LoVo (cell line): ENCODE results near the gene RERE.
A peak's percentile ranks its signal among the peaks of the same experiment; 100 is the strongest.
"Not testable (repeated sequence)": the region's sequence is repeated elsewhere in the genome, so short reads cannot be mapped to it uniquely, and the experiment has no call there.

Experiments used
- DNase-seq: peaks from one replicate; pipeline ENCODE4 v3.0.0-alpha.2; 2016; ENCODE audit warnings: low spot score

RERE gene

DNA sequence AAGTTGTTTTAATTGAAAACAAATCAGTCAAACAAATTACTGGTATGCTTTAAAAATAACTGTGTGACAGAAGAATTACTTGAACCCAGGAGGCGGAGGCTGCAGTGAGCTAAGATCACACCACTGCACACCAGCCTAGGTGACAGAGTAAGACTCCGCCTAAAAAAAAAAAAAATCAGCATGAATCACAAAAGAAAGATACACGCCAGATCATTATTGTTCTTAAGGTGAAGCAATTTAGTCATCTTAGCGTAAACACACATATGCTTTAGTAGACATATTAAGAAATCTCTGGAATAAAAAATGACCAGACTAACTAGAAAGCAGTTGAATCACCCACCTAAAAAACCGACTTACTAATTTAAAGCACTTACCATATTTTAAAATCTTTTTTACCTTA, 20.2 kb downstream of the RERE start:
- DNase-seq, result no peak

DNA sequence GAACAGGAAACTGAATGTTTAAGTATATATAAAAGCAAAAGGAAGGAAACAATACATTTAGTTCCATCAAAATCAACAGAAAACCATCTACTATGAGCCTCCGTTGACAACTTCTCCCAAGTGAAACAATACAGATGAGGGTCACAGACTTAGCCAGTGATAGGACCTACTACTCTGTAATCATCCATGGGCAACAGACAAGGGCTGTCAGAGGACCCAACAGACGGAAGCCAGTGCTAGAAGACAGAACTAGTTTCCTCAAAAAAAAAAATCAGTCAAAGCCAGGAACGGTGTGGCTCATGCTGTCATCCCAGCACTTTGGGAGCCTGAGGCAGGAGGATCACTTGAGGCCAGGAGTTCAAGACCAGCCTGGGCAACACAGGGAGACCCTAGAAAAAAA, 20.6 kb downstream of the RERE start:
- DNase-seq, result no peak

DNA sequence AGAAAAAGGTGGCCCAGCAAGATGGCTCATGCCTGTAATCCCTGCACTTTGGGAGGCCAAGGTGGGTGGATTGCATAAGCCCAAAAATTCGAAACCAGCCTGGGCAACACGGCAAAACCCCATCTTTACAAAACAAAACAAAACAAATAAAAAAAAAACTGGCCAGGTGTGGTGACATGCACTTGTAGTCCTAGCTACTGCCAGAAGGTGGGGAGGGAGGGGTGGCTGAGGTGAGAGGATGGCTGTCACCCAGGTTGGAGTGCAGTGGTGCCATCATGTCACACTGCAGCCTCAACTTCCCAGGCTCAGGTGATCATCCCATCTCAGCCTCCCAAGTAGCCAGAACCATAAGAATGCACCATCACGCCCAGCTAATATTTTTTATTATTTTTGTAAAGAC, 22.8 kb downstream of the RERE start:
- no peak for DNase-seq

DNA sequence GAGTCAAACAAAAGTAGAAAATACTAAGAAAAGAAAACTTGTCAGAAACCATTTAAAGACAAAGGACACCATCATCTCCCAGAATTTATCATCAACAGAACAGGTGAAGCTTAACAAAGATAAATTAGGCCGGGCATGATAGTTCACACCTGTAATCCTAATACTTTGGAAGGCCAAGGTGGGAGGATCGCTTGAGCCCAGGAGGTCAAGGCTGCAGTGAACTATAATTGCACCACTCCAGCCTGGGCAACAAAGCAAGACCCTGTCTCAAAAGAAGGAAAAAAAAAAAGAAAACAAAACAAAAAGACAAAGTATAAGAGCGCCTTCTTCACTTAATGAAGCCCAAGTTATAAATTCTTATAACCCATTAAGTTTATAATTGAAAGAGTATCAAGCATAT, 25.6 kb downstream of the RERE start:
- no peak for DNase-seq

DNA sequence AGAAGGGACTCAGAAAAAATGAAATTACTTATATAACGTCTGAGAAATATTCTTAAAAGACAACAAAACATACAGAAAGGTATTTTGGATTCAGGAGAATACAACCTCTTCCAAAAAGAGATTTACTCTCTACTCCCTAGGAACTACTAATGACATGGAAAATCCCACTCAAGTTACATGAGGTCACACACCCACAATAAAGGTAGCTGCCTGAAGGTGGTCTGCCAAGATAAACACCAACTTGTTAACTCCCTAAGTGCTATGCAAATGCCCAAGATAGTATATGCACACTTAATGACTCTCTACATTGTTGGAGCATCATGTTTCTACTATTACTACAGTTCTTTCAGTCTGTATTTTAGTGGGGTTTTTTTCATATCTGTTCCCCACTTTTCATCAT, 26.5 kb downstream of the RERE start:
- no peak for DNase-seq

DNA sequence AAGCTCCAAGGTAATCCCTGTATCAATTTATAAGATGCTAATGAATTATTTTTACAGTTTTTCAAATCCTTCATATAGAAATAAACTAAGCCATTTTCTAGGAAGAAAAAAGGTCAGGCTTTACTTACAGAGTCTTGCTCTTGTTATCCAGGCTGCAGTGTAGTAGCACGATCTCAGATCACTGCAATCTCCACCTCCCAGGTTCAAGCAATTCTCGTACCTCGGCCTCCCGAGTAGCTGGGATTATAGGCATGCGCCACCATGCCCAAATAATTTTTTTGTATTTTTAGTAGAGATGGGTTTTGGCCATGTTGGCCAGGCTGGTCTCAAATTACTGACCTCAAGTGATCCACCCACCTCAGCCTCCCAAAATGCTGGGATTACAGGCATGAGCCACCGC, 27.0 kb downstream of the RERE start:
- no peak for DNase-seq

DNA sequence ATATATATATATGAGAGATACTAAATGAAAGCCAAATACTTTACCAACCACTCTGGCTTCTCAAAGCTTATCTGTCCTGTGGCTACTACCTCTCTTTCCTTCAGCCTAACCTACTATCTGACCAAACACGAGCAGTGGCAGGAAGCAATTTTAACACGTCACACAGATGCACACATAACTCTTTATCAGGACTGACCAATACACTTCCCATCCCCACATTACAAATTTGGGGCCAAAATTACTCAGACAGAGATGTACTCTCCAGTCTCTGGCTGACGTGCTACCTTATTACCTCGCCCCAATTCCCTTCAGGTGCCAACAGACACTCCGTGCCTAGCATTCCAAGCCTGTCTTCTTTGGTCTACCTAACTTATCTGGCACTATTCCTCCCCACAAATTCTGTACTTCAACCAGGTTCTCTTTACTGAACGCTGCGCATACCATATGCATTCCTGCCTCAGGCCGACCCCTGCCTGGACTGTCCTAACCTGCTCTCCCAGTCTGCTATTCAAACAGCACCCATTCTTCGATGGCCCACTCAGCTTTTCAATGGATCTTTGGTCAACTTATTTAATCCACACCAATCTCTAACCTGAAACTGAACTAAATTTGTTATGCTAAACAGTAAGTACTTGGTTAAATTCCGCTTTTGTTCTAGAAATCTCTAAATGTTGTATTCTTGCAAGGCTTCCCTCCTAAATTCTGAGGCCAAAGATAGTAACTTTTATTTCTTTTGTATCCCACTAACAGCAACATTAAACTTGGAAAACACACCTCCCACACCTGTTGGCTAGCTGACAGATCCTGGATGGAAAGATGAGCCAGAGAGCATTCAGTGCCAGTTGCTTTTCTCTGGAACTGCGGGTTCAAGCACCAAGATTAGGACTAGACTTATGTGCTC, 27.9 kb downstream of the RERE start:
- DNase-seq, result no peak

DNA sequence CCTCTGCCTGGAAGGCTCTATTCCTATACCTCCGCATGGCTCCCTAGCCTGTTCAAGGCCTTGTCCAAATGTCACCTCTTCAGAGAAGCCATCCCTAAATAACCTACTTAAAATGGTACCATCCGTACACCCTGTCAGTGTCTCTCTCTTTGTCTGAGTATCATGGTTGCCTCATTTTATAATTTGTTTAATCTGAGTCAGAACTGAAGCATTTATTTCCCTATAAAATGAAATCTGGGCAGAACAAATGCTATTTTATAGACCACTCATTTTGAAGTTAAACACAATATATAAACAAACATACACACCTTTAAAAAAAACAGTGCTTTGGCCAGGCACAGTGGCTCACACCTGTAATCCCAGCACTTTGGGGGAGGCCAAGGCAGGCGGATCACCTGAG, 30.2 kb downstream of the RERE start:
- peak; percentile 10 for DNase-seq

DNA sequence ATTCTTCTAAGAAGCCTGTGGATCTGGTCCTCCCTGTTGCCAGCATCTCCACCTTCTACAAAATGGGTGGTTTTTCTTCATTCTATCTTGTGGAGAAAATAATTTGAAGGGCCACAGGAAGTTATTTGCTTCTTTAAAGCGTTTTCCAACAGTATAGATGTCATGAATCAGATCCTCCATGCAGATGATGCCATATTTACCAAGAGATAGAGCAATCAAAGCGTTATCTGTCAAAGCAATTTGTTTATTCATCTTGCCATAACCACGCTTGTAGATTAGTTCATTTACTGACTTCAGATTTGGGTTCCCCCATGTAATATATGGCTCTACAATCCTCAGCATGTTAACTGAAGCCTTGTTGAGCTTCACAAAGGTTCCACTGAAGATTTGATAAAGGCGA, 31.2 kb downstream of the RERE start:
- not testable (repeated sequence) for DNase-seq

DNA sequence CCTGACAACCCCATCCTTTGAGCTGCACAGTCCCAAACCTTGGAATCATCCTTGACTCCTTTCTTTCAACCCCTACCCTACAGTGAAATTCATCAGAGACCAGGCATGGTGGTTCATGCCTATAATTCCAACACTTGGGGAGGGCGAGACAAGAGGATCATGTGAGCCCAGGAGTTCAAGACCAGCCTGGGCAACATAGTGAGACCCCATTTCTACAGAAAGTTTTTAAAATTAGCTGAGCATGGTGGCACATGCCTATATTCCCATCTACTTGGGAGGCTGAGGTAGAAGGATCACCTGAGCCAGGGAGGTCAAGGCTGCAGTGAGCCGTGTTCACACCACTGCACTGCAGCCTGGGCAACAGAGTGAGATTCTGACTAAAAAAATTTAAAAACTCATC, 34.5 kb downstream of the RERE start:
- DNase-seq, result no peak

DNA sequence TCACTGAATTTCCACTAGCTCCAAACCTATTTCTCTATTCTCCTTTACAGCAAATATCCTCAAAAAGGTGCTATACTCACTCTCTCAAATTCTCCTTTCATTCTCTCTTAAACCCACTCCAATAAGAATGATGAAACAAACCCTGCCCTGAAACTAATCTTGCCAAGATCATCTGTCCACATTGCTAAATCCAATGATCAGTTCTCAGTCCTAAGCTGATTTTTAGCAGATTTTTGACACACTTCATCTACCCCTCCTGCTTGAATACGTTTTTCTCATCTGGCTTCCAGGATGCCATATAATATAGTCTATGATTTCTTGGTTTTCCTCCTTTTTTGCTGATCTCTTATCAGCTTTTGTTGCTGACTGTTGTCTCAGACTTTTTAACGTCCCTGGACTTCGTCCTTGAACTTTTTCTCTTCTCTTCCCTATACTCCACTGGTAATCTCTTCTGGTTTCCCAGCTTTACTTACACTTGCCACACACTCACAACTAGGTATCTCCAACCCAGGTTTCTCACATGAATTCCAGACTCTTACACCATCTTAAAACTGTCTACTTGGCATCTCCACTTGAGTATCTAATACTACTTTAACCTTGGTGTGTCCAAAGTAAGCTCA, 35.3 kb downstream of the RERE start:
- no peak for DNase-seq

DNA sequence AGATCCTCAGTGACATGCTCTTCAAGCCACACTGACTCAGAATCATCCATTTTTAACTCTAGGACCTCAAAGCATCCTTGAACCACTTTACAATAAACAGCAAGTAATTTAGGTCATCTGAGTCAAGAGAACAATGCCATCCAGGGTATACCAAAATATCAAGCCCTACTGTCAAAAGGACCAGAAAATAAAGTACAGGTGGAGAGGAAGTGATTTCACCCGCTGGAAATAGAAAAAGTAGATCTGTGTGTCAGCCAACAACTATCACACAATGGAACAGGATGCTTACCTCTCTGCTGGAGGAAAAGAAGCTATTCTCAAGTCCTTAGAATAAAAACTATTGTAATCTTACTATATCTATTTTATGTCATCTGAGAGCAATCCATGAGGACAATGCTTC, 37.0 kb downstream of the RERE start:
- no peak for DNase-seq

DNA sequence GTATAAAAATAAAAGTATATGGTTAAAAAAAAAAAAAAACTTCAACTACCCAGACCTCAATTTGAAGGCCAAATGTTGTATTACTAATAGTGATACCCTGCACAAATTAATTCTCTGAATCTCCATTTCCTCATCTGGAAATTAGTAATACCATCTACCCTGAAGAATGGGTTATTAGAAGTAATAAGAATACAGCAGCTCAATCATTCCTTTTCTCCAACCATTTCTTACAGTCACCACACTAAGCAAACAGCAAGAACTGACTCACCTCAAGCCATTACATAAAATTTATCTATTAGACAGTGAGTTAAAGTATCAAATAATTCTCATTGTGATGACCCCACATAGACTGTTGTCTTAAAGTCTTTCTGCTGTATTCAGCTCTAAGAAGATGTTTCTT, 39.6 kb downstream of the RERE start:
- DNase-seq, result no peak

DNA sequence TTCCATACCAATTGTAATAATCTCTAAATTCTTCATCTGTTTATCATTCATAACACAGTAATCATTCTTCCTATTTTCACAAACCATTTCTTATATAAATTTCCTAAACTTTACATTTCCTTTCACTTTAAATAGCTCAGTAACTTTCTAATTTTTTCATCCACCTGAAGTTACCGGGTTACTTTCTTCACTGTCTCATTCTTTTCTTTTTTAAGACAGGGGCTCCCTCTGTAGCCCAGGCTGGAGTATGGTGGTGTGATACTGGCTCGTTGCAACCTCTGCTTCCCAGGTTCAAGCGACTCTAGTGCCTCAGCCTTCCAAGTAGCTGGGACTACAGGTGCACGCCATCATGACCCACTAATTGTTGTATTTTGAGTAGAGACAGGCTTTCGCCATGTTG, 41.3 kb downstream of the RERE start:
- no peak for DNase-seq

DNA sequence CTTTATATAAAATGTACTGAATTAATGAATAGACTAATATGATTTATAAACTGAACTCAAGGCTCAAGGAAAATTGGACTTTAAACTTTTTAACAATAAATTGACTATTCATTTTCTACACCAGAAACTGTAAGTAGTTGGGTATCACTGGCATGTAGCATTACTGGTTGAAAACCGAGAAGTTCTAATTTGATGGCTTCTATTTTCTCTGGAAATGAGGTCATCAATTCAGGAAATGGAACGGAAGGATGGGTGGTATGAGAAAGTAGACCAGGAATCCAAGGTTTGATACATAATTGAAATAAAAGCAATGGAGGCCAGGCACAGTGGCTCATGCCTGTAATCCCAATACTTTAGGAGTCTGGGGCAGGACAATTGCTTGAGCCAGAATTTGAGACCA, 50.4 kb downstream of the RERE start:
- DNase-seq, result no peak

DNA sequence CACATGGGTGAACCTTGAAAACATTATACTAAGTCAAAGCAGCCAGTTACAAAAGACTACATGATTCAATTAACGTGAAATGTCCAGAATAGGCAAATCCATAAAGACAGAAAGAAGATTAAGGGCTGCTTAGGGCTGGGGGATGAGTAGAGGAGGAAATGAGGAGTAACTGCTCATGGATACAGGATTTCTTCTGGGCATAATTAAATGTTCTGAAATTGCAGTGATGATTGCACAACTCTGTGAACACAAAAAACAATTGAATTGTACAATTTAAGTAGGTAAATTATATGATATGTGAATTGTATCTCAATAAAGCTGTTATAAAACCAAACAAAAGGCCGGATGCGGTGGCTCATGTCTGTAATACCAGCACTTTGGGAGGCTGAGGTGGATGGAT, 52.2 kb downstream of the RERE start:
- DNase-seq, result no peak

DNA sequence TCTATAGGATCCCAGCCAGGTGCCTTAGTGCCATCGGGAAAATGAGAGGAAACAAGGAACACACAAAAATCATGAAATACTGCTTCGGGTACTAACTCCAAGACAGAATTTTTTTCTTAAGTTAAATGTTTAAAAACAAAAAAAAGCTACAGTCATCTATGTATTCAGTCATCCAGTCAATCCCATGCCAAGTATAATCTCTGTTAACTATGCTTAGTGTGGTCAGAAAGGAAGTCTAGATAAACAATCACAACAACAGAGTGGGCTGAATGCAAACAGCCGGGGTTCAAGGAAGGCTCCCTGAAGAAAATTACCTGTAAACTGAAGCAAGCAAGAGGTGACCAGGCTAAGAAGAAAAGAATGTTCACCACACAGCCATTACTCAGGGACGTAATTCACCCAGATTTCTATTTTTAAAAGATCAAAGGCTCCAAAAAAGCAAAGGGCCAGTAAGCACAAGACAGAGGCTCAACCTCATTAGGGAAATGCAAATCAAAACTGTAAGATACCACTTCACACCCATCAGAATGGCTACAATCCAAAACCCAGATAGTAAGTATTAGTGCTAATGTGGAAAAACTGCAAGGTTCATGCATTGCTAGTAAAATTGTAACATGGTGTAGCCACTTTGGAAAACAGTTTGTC, 53.0 kb downstream of the RERE start:
- no peak for DNase-seq

DNA sequence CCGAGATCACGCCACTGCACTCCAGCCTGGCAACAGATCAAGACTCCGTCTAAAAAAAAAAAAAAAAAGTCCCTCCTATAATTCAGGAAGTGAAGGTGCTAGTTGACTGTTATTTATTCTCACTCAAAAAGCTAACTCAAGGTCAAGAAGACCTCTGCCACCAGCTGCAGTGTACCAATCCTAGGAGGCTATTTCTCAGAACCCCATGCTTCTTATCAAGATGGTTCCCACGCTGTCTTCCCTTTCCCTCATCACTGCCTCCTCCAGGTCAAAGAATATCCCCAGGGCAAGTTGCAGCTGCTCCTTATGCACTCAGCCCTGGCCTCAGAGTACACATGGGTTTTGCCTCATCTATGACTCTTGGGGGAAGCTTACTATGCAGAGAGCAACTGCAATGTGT, 53.6 kb downstream of the RERE start:
- no peak for DNase-seq

DNA sequence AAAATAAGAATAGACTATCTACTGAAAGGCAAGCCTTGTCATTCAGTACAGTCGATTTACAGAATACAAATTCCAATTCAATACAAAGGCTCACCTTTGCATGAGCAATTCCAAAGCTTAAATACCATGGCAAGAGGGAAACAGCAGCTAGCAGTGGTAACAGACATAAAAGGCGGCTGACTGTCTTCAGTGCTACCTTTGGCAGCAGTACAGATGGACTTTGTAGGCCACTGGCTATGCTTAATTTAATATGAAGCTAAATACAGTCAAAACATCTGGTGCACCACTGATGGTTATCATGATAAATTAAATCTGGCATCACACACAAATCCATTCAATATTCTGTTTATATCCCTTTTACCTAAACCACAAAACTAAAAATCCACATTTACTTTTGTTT, 62.4 kb downstream of the RERE start:
- no peak for DNase-seq

DNA sequence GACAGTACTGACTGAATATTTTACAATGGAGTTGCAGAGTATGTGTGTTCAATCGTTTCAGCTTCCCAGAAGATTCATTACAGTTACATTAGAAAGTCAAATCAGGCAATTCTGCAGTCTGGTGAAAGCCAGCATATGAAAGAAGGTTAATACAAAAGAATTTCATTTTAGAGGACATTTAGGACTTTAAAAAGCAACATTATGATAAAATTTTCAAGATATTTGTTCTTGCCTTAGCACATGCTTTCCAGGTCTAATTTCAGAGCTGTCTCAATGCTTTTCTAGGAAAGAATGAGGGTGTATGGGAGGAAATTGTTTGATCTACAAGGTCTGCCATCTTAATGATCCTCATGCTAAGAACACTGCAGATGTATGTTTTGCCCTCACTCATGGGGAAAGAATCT, 63.2 kb downstream of the RERE start:
- no peak for DNase-seq

DNA sequence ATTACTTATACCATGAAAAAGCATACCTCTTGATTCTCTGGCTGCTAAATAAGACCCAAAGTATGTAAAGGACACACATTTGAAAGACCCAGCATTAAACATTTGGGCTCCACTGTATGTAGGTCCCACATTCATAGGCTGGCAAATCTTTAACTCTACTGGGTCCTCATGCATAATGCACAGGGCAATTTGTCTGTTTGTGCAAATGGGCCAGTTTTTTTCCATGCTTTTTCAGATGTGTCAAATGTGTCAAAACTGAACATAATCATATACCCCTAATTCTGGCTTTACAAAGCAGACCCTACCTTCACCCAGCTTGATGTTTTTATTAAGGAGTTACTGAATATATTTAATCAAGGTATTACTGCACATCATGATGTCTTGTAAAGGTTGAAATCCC, 63.7 kb downstream of the RERE start:
- DNase-seq, result no peak

DNA sequence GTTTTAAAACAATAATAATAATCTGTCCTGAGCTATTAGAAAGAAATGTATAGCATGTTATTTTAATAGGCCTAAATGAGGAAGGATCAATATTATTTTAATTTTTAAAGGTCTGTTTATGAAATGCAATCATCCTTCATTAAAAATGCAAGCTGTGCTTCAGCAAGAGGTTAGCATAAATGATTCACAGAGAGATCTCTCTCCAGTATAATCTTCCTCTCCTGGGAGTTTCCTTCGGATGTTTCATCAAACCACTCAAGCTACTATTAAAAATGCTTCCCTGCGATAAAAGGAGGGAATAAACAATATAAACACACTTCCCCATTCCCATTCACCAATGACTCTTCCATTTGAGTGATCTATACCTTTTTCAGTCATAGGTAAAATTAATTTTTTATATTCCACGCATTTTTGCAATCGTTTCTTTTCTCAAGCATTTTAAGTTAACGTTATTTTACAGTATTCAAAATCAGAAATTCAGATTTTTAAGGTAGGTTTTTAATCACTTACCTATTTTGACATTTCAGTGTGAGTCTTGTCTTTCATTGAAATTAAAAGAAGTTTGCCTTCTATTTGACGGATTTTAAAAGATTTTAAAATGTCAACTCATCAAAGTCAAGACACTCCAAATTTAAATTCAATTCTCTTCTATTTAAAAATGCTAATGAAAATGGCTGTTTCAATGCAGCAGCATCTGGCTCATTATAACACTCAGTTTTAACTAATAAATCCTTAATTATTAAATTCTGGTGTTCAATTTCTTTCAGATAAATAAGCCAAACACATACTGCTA, 64.3 kb downstream of the RERE start:
- DNase-seq, result no peak

DNA sequence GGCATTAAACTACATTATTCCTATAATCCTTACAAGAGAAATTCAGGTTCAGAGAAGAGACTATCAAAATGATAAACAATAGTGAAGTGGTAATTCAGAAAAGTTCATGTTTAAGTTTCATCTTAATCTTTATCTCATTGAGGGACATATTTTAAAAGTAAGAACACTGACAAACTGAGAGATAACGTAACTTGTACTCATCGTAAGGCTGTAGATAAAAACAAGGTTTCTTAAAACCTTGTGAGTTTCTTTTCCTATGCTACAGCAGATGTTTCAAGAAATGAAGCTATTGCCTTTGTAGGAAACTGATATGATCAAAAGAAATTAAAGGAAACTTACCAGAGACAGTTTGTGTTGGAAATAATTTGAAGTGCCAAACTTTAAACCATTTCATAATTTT, 65.0 kb downstream of the RERE start:
- no peak for DNase-seq
